HepG2 (cell line): ENCODE results near the gene LTB4R2. TPM values are rescaled to one million over a fixed set of nuclear protein-coding genes. Genes with fewer than 3 reads are reported as not detected.
A peak's percentile ranks its signal among the peaks of the same experiment; 100 is the strongest.

Source experiments
- ARID4A ChIP-seq: sonication (generic); formaldehyde crosslinking; IDR thresholded peaks from 2 replicates; pipeline ENCODE4 v1.5.0; 2020; ENCODE audit warnings: mild to moderate bottlenecking, missing genetic modification reagents, borderline replicate concordance
- ATF3 ChIP-seq: sonication (generic); formaldehyde crosslinking; IDR thresholded peaks from 2 replicates; pipeline ENCODE4 v1.4.0; 2020; ENCODE audit warnings: missing genetic modification reagents
- CBX1 ChIP-seq: IDR thresholded peaks from one replicate; pipeline ENCODE4 v1.6.1; 2016; ENCODE audit warnings: antibody characterized with exemption, low read depth
- CBX2 ChIP-seq, 2 experiments: fragments of 200-600 bp in 1 of 2; sonication (generic); formaldehyde crosslinking in 1 of 2; IDR thresholded peaks; 2 replicates each; pipeline versions ENCODE4 v1.7.0 to v1.8.1; 2018 to 2022; ENCODE audit warnings: low read depth in 2 of 2, low read length in 1 of 2, mild to moderate bottlenecking in 1 of 2, missing genetic modification reagents in 1 of 2
- KLF9 ChIP-seq: IDR thresholded peaks from 2 replicates; pipeline ENCODE4 v1.6.1; 2016; ENCODE audit warnings: low read depth
- RARG ChIP-seq: sonication (generic); formaldehyde crosslinking; IDR thresholded peaks from 2 replicates; pipeline ENCODE4 v1.4.0; 2020; ENCODE audit warnings: low read depth, mild to moderate bottlenecking, missing genetic modification reagents
- SMAD9 ChIP-seq: sonication (generic); formaldehyde crosslinking; IDR thresholded peaks from 2 replicates; pipeline ENCODE4 v1.5.1; 2020; ENCODE audit warnings: mild to moderate bottlenecking, missing genetic modification reagents
- ZBTB25 ChIP-seq: IDR thresholded peaks from 2 replicates; pipeline ENCODE4 v1.6.1; 2018; ENCODE audit warnings: missing genetic modification reagents
- ZNF33B ChIP-seq: sonication (generic); formaldehyde crosslinking; IDR thresholded peaks from 2 replicates; pipeline ENCODE4 v1.5.1; 2020; ENCODE audit warnings: mild to moderate bottlenecking, missing genetic modification reagents
- ZNF430 ChIP-seq: sonication (generic); formaldehyde crosslinking; IDR thresholded peaks from 2 replicates; pipeline ENCODE4 v1.9.0; 2021; ENCODE audit warnings: mild to moderate bottlenecking, missing genetic modification reagents
- ZNF431 ChIP-seq: sonication (generic); formaldehyde crosslinking; IDR thresholded peaks from 2 replicates; pipeline ENCODE4 v1.9.0; 2022; ENCODE audit warnings: missing genetic modification reagents, low read depth, mild to moderate bottlenecking, borderline replicate concordance
- ZNF609 ChIP-seq: sonication (generic); formaldehyde crosslinking; IDR thresholded peaks from 2 replicates; pipeline ENCODE4 v1.4.0; 2020; ENCODE audit warnings: mild to moderate bottlenecking, missing genetic modification reagents, borderline replicate concordance
- ZNF720 ChIP-seq: sonication (generic); formaldehyde crosslinking; IDR thresholded peaks from 2 replicates; pipeline ENCODE4 v1.4.0; 2020; ENCODE audit warnings: missing genetic modification reagents
- ZNF800 ChIP-seq: sonication (generic); formaldehyde crosslinking; IDR thresholded peaks from 2 replicates; pipeline ENCODE4 v1.4.0; 2020; ENCODE audit warnings: missing genetic modification reagents
- ZSCAN30 ChIP-seq: sonication (generic); formaldehyde crosslinking; IDR thresholded peaks from 2 replicates; pipeline ENCODE4 v1.5.0; 2020; ENCODE audit warnings: mild to moderate bottlenecking, missing genetic modification reagents
- polyA plus RNA-seq, 8 experiments: library from polyadenylated mRNA; depleted of rRNA in 3 of 8; stranded (reverse) in 7 of 8; unstranded in 1 of 8; fragments of >200 nt; fragmentation: Illumina TruSeq in 4 of 8; extraction: Trizol in 4 of 8; gene quantifications; 2 replicates each; pipeline versions ENCODE4 v1.2.1 to v1.2.3, GENCODE V29; 2011 to 2016; ENCODE audit warnings: low read depth in 4 of 8, missing spikeins in 1 of 8, mixed read lengths in 1 of 8; ENCODE audit not compliant: insufficient read depth in 1 of 8
- total RNA-seq, 5 experiments: library from RNA; depleted of rRNA; stranded (reverse); fragments of >200 nt; fragmentation: Illumina TruSeq; extraction: Trizol; gene quantifications; 2 replicates each; pipeline ENCODE4 v1.2.3, GENCODE V29; 2016; ENCODE audit warnings: low read depth in 1 of 5

LTB4R2 gene
- total and polyA plus RNA-seq, 2 of the 13 experiments (the other 11 are each of a cell fraction or from before 2014, with no cell fraction given), result 3.9 to 6.9 TPM

GRCh38 chr14:24332268-24332993, 22.5 kb downstream of the LTB4R2 start (continued):
- TF ChIP-seq ZNF800 (CRISPR knock-in tag) (no peak; the same call in 1 of the 2 replicates), ZNF609 (CRISPR knock-in tag) (peak; percentile 72; the same call in 1 of the 2 replicates), ZNF33B (CRISPR knock-in tag) (peak; percentile 95; the same call in 1 of the 2 replicates), ZBTB25 (peak; percentile 70), ZNF431 (CRISPR knock-in tag) (no peak), ATF3 (CRISPR knock-in tag) (peak; percentile 55), CBX1 (no peak), ZSCAN30 (CRISPR knock-in tag) (no peak), SMAD9 (CRISPR knock-in tag) (peak; percentile 95; the same call in 1 of the 2 replicates), CBX2 (IDR thresholded peaks at IDR 0.05; ENCODE audit: low read depth, low read length) (no peak; the same call in 1 of the 2 replicates), CBX2 (CRISPR knock-in tag; IDR thresholded peaks at IDR 0.05; ENCODE audit: low read depth) (no peak; the same call in 1 of the 2 replicates), KLF9 (CRISPR knock-in tag) (peak; percentile 74; the same call in 1 of the 2 replicates), ZNF430 (CRISPR knock-in tag) (peak; percentile 49; the same call in 1 of the 2 replicates), RARG (peak; percentile 93; the same call in 1 of the 2 replicates), ZNF720 (CRISPR knock-in tag) (peak; percentile 86; the same call in 1 of the 2 replicates), ARID4A (peak; percentile 88)
